ENCODE data around the gene GPBAR1. TPM values are rescaled to one million over a fixed set of nuclear protein-coding genes. Genes with fewer than 3 reads are reported as not detected.

Gene GPBAR1
- total RNA-seq, 2 experiments from 2014 or later: 0.16 to 0.45 TPM

DNA sequence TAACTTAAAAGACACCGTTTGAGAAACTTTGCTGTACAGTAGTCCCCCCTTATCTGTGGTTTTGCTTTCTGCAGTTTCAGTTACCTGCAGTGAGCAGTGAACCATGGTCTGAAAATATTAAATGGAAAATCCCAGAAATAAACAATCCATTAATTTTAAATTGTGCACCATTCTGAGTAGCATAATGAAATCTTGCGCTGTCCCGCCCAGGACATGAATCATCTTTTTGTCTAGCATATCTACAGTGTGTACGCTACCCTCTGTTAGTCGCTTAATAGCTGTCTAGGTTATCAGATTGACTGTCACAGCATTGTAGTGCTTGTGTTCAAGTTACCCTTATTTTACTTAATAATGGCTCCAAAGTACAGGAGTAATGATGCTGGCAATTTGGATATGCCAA, 37.8 kb upstream of the GPBAR1 start:
- H3K9me3 Mint-ChIP-seq: no peaks in the 10 kb centered on the region
- intact Hi-C loops (cut with micrococcal nuclease): loop anchor here (5.0 kb wide), 1 partner anchor 34 kb away; no protein-coding TSS in a partner anchor
- H3K27ac Mint-ChIP-seq: peak overlapping the region; percentile 88
- ChIA-PET CTCF (interaction anchor here (1.0 to 5.3 kb wide), 2 partner anchors 7 to 34 kb away, joined by 3 to 50 read pairs; no protein-coding TSS in a partner anchor), POLR2A (interaction anchor here (0.7 kb wide), 1 partner anchor 39 kb away, joined by 3 read pairs; no protein-coding TSS in a partner anchor)
- DNase-seq (peak; percentile 46), ATAC-seq (peak; percentile 63)
- H3K4me1 Mint-ChIP-seq (ENCODE audit: low read depth): peaks cover 75% of the 10 kb centered on the region
- H3K4me3 Mint-ChIP-seq: peak overlapping the region; percentile 93
- TF ChIP-seq, protein P1, sequence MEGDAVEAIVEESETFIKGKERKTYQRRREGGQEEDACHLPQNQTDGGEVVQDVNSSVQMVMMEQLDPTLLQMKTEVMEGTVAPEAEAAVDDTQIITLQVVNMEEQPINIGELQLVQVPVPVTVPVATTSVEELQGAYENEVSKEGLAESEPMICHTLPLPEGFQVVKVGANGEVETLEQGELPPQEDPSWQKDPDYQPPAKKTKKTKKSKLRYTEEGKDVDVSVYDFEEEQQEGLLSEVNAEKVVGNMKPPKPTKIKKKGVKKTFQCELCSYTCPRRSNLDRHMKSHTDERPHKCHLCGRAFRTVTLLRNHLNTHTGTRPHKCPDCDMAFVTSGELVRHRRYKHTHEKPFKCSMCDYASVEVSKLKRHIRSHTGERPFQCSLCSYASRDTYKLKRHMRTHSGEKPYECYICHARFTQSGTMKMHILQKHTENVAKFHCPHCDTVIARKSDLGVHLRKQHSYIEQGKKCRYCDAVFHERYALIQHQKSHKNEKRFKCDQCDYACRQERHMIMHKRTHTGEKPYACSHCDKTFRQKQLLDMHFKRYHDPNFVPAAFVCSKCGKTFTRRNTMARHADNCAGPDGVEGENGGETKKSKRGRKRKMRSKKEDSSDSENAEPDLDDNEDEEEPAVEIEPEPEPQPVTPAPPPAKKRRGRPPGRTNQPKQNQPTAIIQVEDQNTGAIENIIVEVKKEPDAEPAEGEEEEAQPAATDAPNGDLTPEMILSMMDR (IDR thresholded peaks at IDR 0.05): no peak
- H3K27me3 Mint-ChIP-seq: no peaks in the 10 kb centered on the region
- H3K36me3 Mint-ChIP-seq (ENCODE audit: low read depth): peaks cover 95% of the 10 kb centered on the region

DNA sequence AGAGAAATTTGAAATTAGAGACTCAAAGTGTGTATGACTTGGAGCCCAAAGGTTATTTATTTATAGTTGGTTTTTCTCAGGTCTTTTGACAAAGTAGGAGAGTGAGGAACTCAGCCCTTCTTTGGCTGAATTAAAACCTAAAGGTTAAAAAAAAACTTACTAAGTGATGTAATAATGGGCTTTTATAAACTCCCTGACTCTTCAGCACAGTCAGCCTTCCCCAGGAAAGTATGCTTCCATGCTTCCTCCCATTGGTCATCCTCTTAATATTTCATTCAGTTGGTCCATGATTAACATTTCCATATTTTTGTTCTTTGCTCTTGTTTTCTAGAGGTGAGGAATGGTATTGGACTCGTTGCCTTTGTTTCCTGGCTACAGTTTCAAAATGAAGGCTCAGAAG, 36.6 kb upstream of the GPBAR1 start:
- H3K27ac Mint-ChIP-seq: peak overlapping the region; percentile 88
- intact Hi-C loops (cut with micrococcal nuclease): loop anchor here (5.0 kb wide), 1 partner anchor 33 kb away; no protein-coding TSS in a partner anchor
- peaks cover 95% of the 10 kb centered on the region for H3K36me3 Mint-ChIP-seq (ENCODE audit: low read depth)
- H3K4me3 Mint-ChIP-seq: peak overlapping the region; percentile 93
- no peaks in the 10 kb centered on the region for H3K9me3 Mint-ChIP-seq
- peaks cover 86% of the 10 kb centered on the region for H3K4me1 Mint-ChIP-seq (ENCODE audit: low read depth)
- ChIA-PET POLR2A (interaction anchor here (0.7 to 0.8 kb wide), 2 partner anchors 62 to 64 kb away, joined by 3 read pairs; no protein-coding TSS in a partner anchor), CTCF (interaction anchor here (1.4 to 2.1 kb wide), 2 partner anchors 57 to 66 kb away, joined by 3 to 6 read pairs; partner anchors contain the start of gene CXCR1)
- no peaks in the 10 kb centered on the region for H3K27me3 Mint-ChIP-seq
- TF ChIP-seq, protein P1 (IDR thresholded peaks at IDR 0.05): no peak
- ATAC-seq (no peak), DNase-seq (no peak)

DNA sequence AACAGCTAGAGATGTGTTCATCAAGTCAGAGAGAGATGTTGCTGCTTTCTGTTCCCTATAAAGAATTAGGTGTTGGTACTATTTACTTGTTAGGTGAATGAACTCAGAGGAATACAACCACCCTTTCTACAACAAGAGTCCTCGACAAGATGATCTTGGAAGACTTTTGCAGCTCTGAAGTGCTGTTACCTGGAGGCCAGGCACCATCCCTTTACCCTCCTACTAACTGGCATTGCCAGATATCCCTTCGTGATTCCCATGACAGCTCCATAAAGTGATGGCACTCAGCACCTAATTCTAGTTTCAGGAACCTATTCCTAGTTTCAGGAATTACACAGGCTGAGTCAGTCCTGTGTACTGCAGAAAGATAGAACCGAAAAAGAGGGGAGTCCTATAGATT, 33.9 kb upstream of the GPBAR1 start:
- H3K27me3 Mint-ChIP-seq: no peaks in the 10 kb centered on the region
- no peak for ATAC-seq
- POLR2A ChIA-PET: interaction anchor here (0.5 to 2.3 kb wide), 7 partner anchors 8 to 29 kb away, joined by 3 to 13 read pairs (median 4); no protein-coding TSS in a partner anchor
- H3K36me3 Mint-ChIP-seq (ENCODE audit: low read depth): peaks cover 88% of the 10 kb centered on the region
- no peak for DNase-seq
- peak overlapping the region; percentile 80 for H3K27ac Mint-ChIP-seq
- peaks cover 85% of the 10 kb centered on the region for H3K4me1 Mint-ChIP-seq (ENCODE audit: low read depth)
- TF ChIP-seq, protein P1 (IDR thresholded peaks at IDR 0.05): no peak
- no peaks in the 10 kb centered on the region for H3K9me3 Mint-ChIP-seq
- intact Hi-C loops (cut with micrococcal nuclease): loop anchor here (5.0 kb wide), 1 partner anchor 40 kb away; no protein-coding TSS in a partner anchor
- H3K4me3 Mint-ChIP-seq: no peak overlapping the region
- CTCF ChIA-PET: interaction anchor here (0.8 to 1.9 kb wide), 4 partner anchors 15 to 45 kb away, joined by 3 to 6 read pairs (median 4); partner anchors contain the start of genes AAMP and PNKD

DNA sequence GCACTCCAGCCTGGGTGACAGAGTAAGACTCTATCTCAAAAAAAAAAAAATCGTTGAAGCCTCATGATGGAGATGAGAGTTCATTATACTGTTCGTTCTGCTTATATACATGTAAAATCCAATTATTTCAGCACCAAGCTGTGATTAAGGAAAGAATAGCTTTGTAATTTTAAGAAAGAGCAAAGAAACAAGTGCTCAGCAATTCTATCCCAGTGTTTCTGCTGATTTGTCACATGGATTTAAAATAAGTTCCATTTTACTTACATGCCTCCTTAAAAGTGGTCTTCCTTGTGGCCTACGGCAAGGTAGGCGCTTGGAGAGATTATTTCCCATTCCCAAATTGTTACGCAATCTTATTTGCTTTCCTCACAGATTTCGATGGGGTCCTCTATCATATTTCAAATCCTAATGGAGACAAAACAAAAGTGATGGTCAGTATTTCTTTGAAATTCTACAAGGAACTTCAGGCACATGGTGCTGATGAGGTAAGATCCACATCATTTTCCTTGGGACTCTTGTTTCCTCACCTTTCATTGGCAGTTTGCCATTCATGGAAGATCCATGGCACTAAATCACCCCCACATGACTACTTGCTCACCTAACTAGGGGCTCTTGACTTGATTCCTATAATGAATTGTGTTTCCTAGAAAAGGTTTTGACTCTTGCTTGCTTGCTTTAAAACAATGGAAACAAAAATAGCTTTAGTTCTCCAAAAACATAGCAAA, 32.3 kb upstream of the GPBAR1 start:
- no peak for ATAC-seq
- Mint-ChIP-seq H3K4me3 (peak overlapping the region; percentile 31), H3K9me3 (no peaks in the 10 kb centered on the region), H3K27ac (peak overlapping the region; percentile 92), H3K27me3 (no peaks in the 10 kb centered on the region), H3K4me1 (ENCODE audit: low read depth) (peaks cover 74% of the 10 kb centered on the region), H3K36me3 (ENCODE audit: low read depth) (peaks cover 86% of the 10 kb centered on the region)
- intact Hi-C loops (cut with micrococcal nuclease): loop anchor here (1.0 to 5.0 kb wide), 2 partner anchors 9 to 41 kb away; no protein-coding TSS in a partner anchor
- DNase-seq: no peak
- POLR2A ChIA-PET: interaction anchor here (1.0 to 8.5 kb wide), 7 partner anchors 9 to 42 kb away, joined by 3 to 75 read pairs (median 5); partner anchors contain the start of genes AAMP, ARPC2 and PNKD
- TF ChIP-seq, protein P1 (IDR thresholded peaks at IDR 0.05): no peak
- CTCF ChIA-PET: interaction anchor here (0.8 to 4.8 kb wide), 7 partner anchors 8 to 46 kb away, joined by 3 to 50 read pairs (median 4); no protein-coding TSS in a partner anchor

Measured in activated CD8-positive, alpha-beta T cell treated with anti-CD3 and anti-CD28 coated beads for 36 hours (primary cell).